ENCODE measurements around the gene GLIS2.

Gene GLIS2

GRCh38 chr16:4298761-4299522 is 16.9 kb upstream of the GLIS2 start:
- no peak for DNase-seq

GRCh38 chr16:4301177-4301576 is 14.7 kb upstream of the GLIS2 start:
- no peak for DNase-seq

- no peak for DNase-seq
Observed at GRCh38 chr16:4301968-4302367, 13.9 kb upstream of the GLIS2 start.

GRCh38 chr16:4303973-4304372 is 11.9 kb upstream of the GLIS2 start:
- DNase-seq, result no peak

- peak; percentile 52 for DNase-seq
Observed at GRCh38 chr16:4306470-4307214, 9.2 kb upstream of the GLIS2 start.

GRCh38 chr16:4307215-4308037 is 8.4 kb upstream of the GLIS2 start:
- peak; percentile 81 for DNase-seq

- no peak for DNase-seq
Observed at GRCh38 chr16:4309102-4309832, 6.6 kb upstream of the GLIS2 start.

- peak; percentile 8 for DNase-seq
Observed at GRCh38 chr16:4309833-4310266, 6.0 kb upstream of the GLIS2 start.

- DNase-seq, result no peak
Observed at GRCh38 chr16:4313563-4314531, 2.0 kb upstream of the GLIS2 start.

GRCh38 chr16:4314532-4315185 is 1.2 kb upstream of the GLIS2 start:
- DNase-seq, result peak; percentile 32

- peak; percentile 20 for DNase-seq
Observed at GRCh38 chr16:4316108-4316863, 419 bp downstream of the GLIS2 start.

GRCh38 chr16:4316864-4317531 is 1.1 kb downstream of the GLIS2 start:
- DNase-seq, result peak; percentile 69

- no peak for DNase-seq
Observed at GRCh38 chr16:4317532-4318450, 1.9 kb downstream of the GLIS2 start.

GRCh38 chr16:4318451-4318910 is 2.6 kb downstream of the GLIS2 start:
- no peak for DNase-seq

GRCh38 chr16:4318967-4319366 is 3.1 kb downstream of the GLIS2 start:
- no peak for DNase-seq

- no peak for DNase-seq
Observed at GRCh38 chr16:4319454-4320421, 3.9 kb downstream of the GLIS2 start.

- DNase-seq, result no peak
Observed at GRCh38 chr16:4320571-4321137, 4.8 kb downstream of the GLIS2 start.

Data from NCI-H1092 (cell line).